GM23248 (cell line): ENCODE measurements around the gene FN1.

Experiments used
- EZH2 ChIP-seq: fragments of 200-600 bp; sonication (generic); IDR thresholded peaks from 2 replicates; pipeline ENCODE4 v1.6.1; 2018; ENCODE audit warnings: antibody characterized with exemption, mild to moderate bottlenecking; ENCODE audit not compliant: insufficient read depth, poor library complexity, severe bottlenecking
- EZH2phosphoT487 ChIP-seq: fragments of 200-600 bp; sonication (generic); IDR thresholded peaks from 2 replicates; pipeline ENCODE4 v1.6.1; 2018; ENCODE audit warnings: antibody characterized with exemption, moderate library complexity, mild to moderate bottlenecking, low read depth; ENCODE audit not compliant: insufficient read depth

- TF ChIP-seq EZH2phosphoT487 (no peak), EZH2 (no peak)
Observed at GRCh38 chr2:215423234-215423633, 12.6 kb downstream of the FN1 start.
